Neural progenitor cell (in vitro differentiated cells): Measurements from ENCODE around the gene ST6GAL1. TPM values are rescaled to one million over a fixed set of nuclear protein-coding genes. Genes with fewer than 3 reads are reported as not detected.

Experiments
- DNase-seq: peaks from one replicate; pipeline ENCODE4 v3.0.0-alpha.2; 2016; ENCODE audit warnings: low spot score
- H2AFZ ChIP-seq: fragments of 200-600 bp; sonication (generic); replicated peaks from 2 replicates; pipeline ENCODE4 v1.6.1; 2016; ENCODE audit warnings: antibody characterized with exemption
- H3F3A ChIP-seq: fragments of 200-600 bp; sonication (generic); 2 replicates; pipeline ENCODE4 v1.6.1; 2016; ENCODE audit warnings: antibody characterized with exemption, low read depth
- H3K27ac ChIP-seq: fragments of 200-600 bp; sonication (generic); 2 replicates; pipeline ENCODE4 v1.5.1; 2016; ENCODE audit warnings: mild to moderate bottlenecking
- H3K27me3 ChIP-seq: fragments of 200-600 bp; sonication (generic); 2 replicates; pipeline ENCODE4 v1.6.1; 2016; ENCODE audit warnings: mild to moderate bottlenecking, moderate library complexity
- H3K36me3 ChIP-seq: fragments of 200-600 bp; sonication (generic); 2 replicates; pipeline ENCODE4 v1.5.1; 2016
- H3K4me1 ChIP-seq: fragments of 200-600 bp; sonication (generic); 2 replicates; pipeline ENCODE4 v1.6.1; 2016; ENCODE audit warnings: mixed run types
- H3K4me2 ChIP-seq: fragments of 200-600 bp; sonication (generic); 2 replicates; pipeline ENCODE4 v1.6.1; 2016
- H3K4me3 ChIP-seq: fragments of 200-600 bp; sonication (generic); 2 replicates; pipeline ENCODE4 v1.5.1; 2016
- H3K79me2 ChIP-seq: fragments of 200-600 bp; sonication (generic); 2 replicates; pipeline ENCODE4 v1.6.1; 2016; ENCODE audit warnings: low read depth
- H3K9ac ChIP-seq: fragments of 200-600 bp; sonication (generic); 2 replicates; pipeline ENCODE4 v1.6.1; 2016
- H3K9me3 ChIP-seq: fragments of 200-600 bp; sonication (generic); 2 replicates; pipeline ENCODE4 v1.5.1; 2016; ENCODE audit warnings: low read depth
- H4K20me1 ChIP-seq: fragments of 200-600 bp; sonication (generic); 2 replicates; pipeline ENCODE4 v1.6.1; 2016; ENCODE audit warnings: low read depth
- H3K27ac Mint-ChIP-seq: 3 replicates; pipeline ENCODE4 v1.8.0; 2021; ENCODE audit warnings: mixed read lengths
- H3K27me3 Mint-ChIP-seq: 2 replicates; pipeline ENCODE4 v1.8.0; 2022; ENCODE audit warnings: low read depth, mild to moderate bottlenecking, inconsistent platforms, moderate library complexity, mixed read lengths; ENCODE audit not compliant: insufficient read depth
- H3K36me3 Mint-ChIP-seq: 3 replicates; pipeline ENCODE4 v1.8.0; 2021; ENCODE audit warnings: mixed read lengths
- H3K4me1 Mint-ChIP-seq: 3 replicates; pipeline ENCODE4 v1.8.0; 2021; ENCODE audit warnings: mixed read lengths
- H3K4me3 Mint-ChIP-seq: 3 replicates; pipeline ENCODE4 v1.8.0; 2021; ENCODE audit warnings: mild to moderate bottlenecking, moderate library complexity, mixed read lengths
- H3K9me3 Mint-ChIP-seq: 3 replicates; pipeline ENCODE4 v1.8.0; 2020; ENCODE audit warnings: mixed read lengths
- CTCF ChIP-seq: fragments of 200-600 bp; sonication (generic); IDR thresholded peaks from 2 replicates; pipeline ENCODE4 v1.5.1; 2017; ENCODE audit warnings: antibody characterized with exemption, mild to moderate bottlenecking
- EZH2 ChIP-seq: fragments of 200-600 bp; sonication (generic); IDR thresholded peaks from 2 replicates; pipeline ENCODE4 v1.6.1; 2017; ENCODE audit warnings: antibody characterized with exemption, mild to moderate bottlenecking, moderate library complexity
- EZH2phosphoT487 ChIP-seq: fragments of 200-600 bp; sonication (generic); IDR thresholded peaks from 2 replicates; pipeline ENCODE4 v1.6.1; 2017; ENCODE audit warnings: antibody characterized with exemption
- total RNA-seq: library from RNA; depleted of rRNA; stranded (reverse); fragments of >200 nt; gene quantifications from 2 replicates; pipeline ENCODE4 v1.2.3, GENCODE V29; 2015; ENCODE audit warnings: low replicate concordance

ST6GAL1 gene
- total RNA-seq, 1 donor from 2014 or later, result 27.3 TPM

GRCh38 chr3:187104342-187104741, 174.0 kb downstream of the ST6GAL1 start:
- Histone ChIP-seq H3K9me3 (no peaks in the 10 kb centered on the region), H3K4me2 (no peak overlapping the region), H4K20me1 (no peaks in the 10 kb centered on the region), H3K36me3 (no peaks in the 10 kb centered on the region), H3K9ac (no peak overlapping the region), H3K27me3 (no peaks in the 10 kb centered on the region), H3K79me2 (no peaks in the 10 kb centered on the region), H3K4me3 (no peak overlapping the region), H3F3A (no peaks in the 10 kb centered on the region), H3K4me1 (no peaks in the 10 kb centered on the region), H3K27ac (no peak overlapping the region), H2AFZ (no peak overlapping the region)
- Mint-ChIP-seq H3K36me3 (no peaks in the 10 kb centered on the region), H3K4me1 (no peaks in the 10 kb centered on the region), H3K27me3 (no peaks in the 10 kb centered on the region), H3K9me3 (peaks cover 5% of the 10 kb centered on the region), H3K27ac (no peak overlapping the region), H3K4me3 (no peak overlapping the region)
- no peak for DNase-seq
- TF ChIP-seq EZH2 (no peak), CTCF (no peak), EZH2phosphoT487 (no peak)

- no peak overlapping the region for H3K4me2 ChIP-seq
- Mint-ChIP-seq H3K9me3 (no peaks in the 10 kb centered on the region), H3K4me3 (no peak overlapping the region), H3K36me3 (no peaks in the 10 kb centered on the region), H3K27ac (no peak overlapping the region), H3K27me3 (no peaks in the 10 kb centered on the region), H3K4me1 (no peaks in the 10 kb centered on the region)
- no peaks in the 10 kb centered on the region for H3K27me3 ChIP-seq
- H4K20me1 ChIP-seq, result no peaks in the 10 kb centered on the region
- H3K4me1 ChIP-seq, result no peaks in the 10 kb centered on the region
- DNase-seq, result no peak
- H3K79me2 ChIP-seq, result no peaks in the 10 kb centered on the region
- TF ChIP-seq EZH2phosphoT487 (no peak), EZH2 (no peak), CTCF (no peak)
- H3K4me3 ChIP-seq, result no peak overlapping the region
- no peaks in the 10 kb centered on the region for H3K36me3 ChIP-seq
- no peak overlapping the region for H3K27ac ChIP-seq
- no peak overlapping the region for H3K9ac ChIP-seq
- no peaks in the 10 kb centered on the region for H3K9me3 ChIP-seq
- no peak overlapping the region for H2AFZ ChIP-seq
- no peaks in the 10 kb centered on the region for H3F3A ChIP-seq
Measured at GRCh38 chr3:187104933-187105332, 174.6 kb downstream of the ST6GAL1 start.

GRCh38 chr3:187105700-187106099, 175.4 kb downstream of the ST6GAL1 start:
- Histone ChIP-seq H3K9ac (no peak overlapping the region), H3K4me1 (no peaks in the 10 kb centered on the region), H3K4me3 (no peak overlapping the region), H3K4me2 (no peak overlapping the region), H3K79me2 (no peaks in the 10 kb centered on the region), H3K9me3 (no peaks in the 10 kb centered on the region), H4K20me1 (no peaks in the 10 kb centered on the region), H3K27ac (no peak overlapping the region), H2AFZ (no peak overlapping the region), H3K36me3 (no peaks in the 10 kb centered on the region), H3K27me3 (no peaks in the 10 kb centered on the region), H3F3A (no peaks in the 10 kb centered on the region)
- no peak overlapping the region for H3K4me3 Mint-ChIP-seq
- DNase-seq, result no peak
- H3K36me3 Mint-ChIP-seq, result no peaks in the 10 kb centered on the region
- H3K27me3 Mint-ChIP-seq, result no peaks in the 10 kb centered on the region
- H3K4me1 Mint-ChIP-seq, result no peaks in the 10 kb centered on the region
- TF ChIP-seq CTCF, result no peak
- no peak for TF ChIP-seq EZH2phosphoT487
- TF ChIP-seq EZH2, result no peak
- no peak overlapping the region for H3K27ac Mint-ChIP-seq
- no peaks in the 10 kb centered on the region for H3K9me3 Mint-ChIP-seq

DNA sequence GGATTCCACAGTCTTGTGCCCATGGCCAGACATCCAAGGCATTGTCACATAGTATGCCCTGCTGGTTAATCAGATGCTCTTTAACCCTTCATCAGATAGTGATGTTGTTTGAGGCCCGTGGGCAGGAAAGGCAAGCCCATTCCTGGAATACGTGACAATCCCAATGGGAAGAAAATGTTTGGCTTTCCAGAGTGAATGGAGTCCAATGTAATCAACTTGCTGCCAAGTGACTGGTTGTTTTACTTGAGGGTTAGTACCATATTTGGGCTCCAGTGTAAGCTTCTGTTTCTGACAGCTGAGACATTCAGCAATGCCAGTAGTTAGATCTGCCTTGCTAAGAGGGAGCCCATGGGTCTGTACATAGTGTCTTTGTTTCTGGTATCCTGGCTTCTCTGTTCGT, 177.7 kb downstream of the ST6GAL1 start:
- Histone ChIP-seq H4K20me1 (no peaks in the 10 kb centered on the region), H3F3A (no peaks in the 10 kb centered on the region), H3K27me3 (no peaks in the 10 kb centered on the region), H2AFZ (no peak overlapping the region), H3K4me2 (no peak overlapping the region), H3K4me1 (no peaks in the 10 kb centered on the region), H3K9ac (no peak overlapping the region), H3K9me3 (no peaks in the 10 kb centered on the region), H3K4me3 (no peak overlapping the region), H3K27ac (no peak overlapping the region), H3K36me3 (no peaks in the 10 kb centered on the region), H3K79me2 (no peaks in the 10 kb centered on the region)
- Mint-ChIP-seq H3K4me3 (no peak overlapping the region), H3K9me3 (no peaks in the 10 kb centered on the region), H3K27me3 (no peaks in the 10 kb centered on the region), H3K27ac (no peak overlapping the region), H3K4me1 (no peaks in the 10 kb centered on the region), H3K36me3 (no peaks in the 10 kb centered on the region)
- DNase-seq, result no peak
- TF ChIP-seq EZH2 (no peak), CTCF (no peak), EZH2phosphoT487 (no peak)
